HG03354 (cell line): Measurements from ENCODE around the gene ABLIM2.

Experiments used
- ATAC-seq: cut with Tn5 transposase; IDR thresholded peaks from one replicate; pipeline ENCODE4 v1.9.1; 2021; ENCODE audit warnings: mild to moderate bottlenecking; ENCODE audit not compliant: unreplicated experiment, poor library complexity, severe bottlenecking

Gene ABLIM2

GRCh38 chr4:8000247-8000646 is 158.4 kb downstream of the ABLIM2 start:
- no peak for ATAC-seq

DNA sequence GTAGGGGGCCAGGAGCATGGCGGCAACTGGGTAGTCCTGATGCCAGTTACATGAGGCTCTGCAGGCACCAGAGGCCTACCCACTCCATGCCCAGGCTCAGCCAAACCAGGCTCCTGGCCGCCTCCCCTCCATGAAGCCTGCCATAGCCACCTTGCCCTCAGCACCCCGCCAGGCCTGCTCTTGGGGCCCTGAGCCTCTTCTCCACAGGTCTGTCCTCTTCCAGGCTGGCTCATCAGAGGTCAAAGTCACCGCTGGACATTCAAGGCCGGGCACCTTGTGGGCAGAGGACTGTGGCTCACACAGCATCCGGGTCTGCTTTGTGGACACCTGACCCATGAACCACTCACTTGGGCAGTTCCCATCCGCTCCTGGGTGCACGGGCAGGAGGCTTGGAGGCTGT is 158.9 kb downstream of the ABLIM2 start:
- no peak for ATAC-seq

GRCh38 chr4:7999279-7999678 is 159.3 kb downstream of the ABLIM2 start:
- no peak for ATAC-seq

- no peak for ATAC-seq
Observed at GRCh38 chr4:7998447-7998846, 160.2 kb downstream of the ABLIM2 start.

GRCh38 chr4:7995866-7996265 is 162.7 kb downstream of the ABLIM2 start:
- ATAC-seq: no peak

DNA sequence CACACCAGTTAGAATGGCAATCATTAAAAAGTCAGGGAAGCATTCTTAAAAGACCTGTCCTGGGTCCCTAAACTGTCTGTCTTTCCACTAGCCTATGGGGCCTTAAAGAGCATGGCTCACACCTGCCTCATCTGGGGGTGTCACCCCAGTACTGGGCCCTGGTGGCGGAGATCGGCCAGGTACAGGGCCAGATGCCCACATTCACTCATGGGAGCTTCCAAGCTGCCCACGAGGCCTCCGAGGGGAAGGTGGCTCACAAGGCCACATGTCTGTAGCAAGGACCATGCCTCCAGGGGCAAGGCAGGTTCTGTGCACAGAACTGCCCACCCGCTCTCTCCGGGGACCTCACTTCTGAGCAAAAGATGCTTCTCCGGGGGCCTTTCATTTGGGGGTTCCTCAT is 163.5 kb downstream of the ABLIM2 start:
- ATAC-seq: no peak

DNA sequence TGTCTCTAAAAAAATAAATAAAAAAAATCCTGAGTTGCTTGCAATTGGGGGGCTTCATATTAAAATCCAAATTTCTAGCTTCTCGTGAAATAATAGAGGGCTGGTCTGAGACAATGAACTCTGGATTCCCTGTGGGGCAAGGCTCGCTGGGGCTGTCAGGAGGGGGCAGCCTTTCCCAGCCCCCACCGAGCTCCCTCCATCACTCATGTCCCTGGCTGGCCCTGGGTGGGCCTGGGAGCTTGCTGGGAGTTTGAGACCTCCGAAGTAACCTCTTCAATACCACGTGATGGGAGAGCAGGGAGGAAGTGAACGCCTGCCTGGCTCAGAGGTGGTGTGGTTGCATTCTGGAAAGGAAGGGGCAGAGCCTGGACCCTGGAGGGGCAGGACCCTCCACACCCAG is 164.9 kb downstream of the ABLIM2 start:
- ATAC-seq: no peak

DNA sequence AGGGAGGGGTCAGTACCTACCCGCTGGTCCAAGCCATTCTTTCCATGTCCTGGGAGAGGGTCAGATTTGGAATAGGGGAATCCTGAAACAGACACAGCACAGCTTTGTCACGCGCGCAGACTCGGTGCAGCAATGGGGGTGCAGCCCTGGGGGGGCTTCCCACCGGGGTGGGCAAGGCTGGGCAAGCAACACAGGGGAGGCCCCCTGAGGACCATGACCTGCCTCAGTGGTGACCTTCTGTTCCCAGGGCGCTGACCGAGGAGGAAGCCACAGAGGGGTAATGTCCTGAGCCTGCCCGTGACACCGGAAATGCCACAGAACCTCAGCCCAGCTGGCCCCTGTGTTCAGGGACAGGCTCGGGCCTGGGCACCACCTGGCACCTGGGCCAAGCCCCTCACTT is 165.8 kb downstream of the ABLIM2 start:
- ATAC-seq: no peak

DNA sequence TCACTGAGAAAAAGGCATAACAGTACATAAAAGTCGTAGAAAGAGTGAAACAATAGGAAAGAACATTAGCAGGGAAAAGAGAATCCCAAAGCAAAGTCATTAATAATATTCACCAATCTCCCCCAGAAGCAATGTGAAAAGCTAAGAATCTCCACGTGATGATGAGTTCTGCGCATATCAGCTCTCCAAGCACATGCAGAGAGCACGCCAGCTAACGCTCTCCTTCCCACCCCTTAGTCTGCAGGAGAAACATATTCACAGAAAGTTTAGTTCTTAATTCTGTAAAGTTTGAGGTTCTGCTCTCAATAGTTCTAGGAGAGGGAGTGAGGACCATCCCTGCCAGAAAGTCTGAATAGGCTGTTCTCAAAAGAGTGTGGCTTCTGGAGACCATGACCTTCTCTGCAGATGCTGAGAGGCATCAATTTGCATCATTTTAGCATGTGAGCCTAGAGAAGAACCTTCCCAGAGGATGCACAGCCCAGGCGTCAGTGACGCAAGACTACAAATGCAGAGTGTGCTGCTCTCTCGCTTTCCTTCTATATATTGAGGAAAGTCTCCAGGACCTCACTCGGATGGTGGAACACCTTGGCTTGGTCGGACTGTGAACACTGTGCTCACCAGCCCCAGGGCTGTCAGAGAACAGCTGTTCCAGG is 167.7 kb downstream of the ABLIM2 start:
- ATAC-seq: no peak

GRCh38 chr4:7989654-7990053 is 169.0 kb downstream of the ABLIM2 start:
- no peak for ATAC-seq

DNA sequence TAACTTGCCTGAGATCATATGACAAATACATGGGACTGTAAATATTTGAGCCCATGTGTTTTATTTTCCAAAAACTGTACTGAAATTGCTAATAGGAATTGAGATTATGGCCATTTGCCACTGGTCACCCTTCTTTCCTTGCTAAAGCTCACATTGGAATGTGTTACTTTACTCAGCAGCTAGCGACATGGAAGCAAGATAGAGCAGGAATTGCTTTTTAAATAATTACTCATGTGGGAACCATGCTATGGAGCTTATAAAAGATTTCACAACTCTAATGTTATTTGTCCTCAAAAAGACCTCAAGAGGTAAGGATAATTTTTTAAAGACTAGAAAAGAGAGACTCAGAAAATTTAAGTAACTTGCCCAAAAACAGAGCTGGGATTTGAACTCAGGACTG is 170.2 kb downstream of the ABLIM2 start:
- no peak for ATAC-seq

- ATAC-seq: peak; percentile 89
Observed at GRCh38 chr4:7987148-7987989, 171.2 kb downstream of the ABLIM2 start.

DNA sequence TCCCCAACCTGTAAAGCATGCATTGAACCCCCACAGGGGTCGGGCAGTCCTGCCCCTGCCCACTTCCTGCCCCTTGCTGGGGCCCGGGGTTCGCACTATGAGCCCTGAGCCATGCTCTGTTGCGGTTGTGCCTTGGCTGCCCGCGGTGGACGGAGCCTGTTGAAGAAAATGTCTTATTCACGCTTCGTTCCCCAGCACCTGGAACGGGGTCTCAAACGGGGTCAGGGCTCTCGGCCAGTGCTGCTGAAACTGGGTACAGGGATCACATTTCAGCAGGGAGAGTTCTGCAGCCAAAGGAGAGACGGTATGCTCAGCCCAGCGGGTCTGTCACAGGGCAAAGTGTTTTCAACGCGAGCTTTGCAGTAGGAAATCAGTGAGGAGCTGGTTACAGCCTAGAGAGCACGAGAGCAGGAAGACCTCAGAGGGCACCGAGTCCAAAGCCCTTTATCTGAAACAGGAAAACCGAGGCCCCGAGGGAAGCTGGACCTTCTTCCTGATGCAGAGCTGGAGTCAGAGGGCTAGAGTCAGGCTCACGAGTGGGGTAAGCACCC is 172.6 kb downstream of the ABLIM2 start:
- ATAC-seq: no peak

DNA sequence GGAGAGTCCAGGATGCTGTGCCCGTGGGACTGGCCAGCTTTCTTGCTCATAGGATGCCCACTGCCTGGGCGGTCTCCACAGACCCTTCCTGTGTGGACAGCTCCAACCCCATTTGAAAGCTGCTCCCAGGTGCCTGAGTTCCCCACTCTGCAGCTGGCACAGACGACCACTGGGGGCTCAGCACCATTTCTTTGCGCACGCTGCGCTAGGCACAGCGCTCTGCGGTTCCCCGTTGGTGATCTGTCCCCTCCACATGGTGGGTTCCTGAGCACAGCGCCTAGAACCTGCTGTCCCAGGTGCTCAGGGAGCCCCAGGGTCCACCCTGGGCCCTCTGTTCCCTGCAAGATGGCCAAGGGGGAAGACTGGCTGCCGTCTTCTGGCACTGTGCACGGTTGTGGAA is 173.5 kb downstream of the ABLIM2 start:
- no peak for ATAC-seq

- ATAC-seq: no peak
Observed at GRCh38 chr4:7984286-7984925, 174.2 kb downstream of the ABLIM2 start.

DNA sequence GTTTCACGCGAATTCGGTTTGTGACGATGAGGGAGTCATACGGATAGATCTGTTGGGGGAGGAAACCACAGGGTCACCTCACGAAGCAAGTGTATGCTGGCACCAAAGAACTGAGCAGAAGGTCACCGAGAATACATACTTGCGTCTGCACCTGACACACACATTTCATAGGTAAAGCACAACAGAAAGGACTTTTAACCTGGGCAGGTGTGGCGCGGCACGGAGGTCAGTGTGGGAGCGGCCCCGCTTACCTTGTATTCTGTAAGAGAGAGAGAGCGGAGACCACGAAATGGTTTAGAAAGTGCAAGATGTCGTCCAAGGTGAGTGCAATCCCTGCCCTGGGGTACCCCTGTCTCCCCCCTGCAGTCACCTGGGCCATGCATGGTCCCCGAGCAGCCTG is 175.3 kb downstream of the ABLIM2 start:
- no peak for ATAC-seq

DNA sequence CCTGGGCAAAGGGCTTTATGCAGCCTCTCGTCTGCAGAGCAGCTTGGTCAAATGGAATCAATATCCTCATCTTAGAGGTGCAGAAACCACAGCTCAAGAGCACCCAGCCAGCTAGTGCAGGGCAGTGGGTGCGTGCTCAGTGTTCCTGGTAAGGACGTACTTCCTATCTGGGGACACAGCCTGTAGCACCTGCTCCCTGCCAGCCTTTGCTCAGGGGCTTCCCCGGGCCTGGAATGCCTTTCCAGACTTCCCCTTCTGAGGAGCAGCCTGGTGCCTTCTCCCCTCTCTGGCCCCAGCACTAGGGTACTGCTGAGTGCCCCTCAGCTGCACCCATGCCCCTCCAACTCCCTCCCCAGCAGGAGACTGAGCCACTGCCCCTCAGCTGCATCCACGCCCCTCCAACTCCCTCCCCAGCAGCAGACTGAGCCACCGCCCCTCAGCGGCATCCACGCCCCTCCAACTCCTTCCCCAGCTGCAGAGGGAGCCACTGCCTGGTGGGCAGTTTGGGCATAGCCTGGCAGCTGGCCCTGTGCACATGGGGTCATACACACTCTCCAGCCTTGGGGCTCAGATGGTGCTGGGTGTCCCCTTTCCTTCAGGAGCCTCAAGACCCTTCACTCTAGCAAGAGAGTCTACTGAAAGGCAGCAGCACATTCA is 176.7 kb downstream of the ABLIM2 start:
- no peak for ATAC-seq

- ATAC-seq: no peak
Observed at GRCh38 chr4:7980036-7980435, 178.6 kb downstream of the ABLIM2 start.

DNA sequence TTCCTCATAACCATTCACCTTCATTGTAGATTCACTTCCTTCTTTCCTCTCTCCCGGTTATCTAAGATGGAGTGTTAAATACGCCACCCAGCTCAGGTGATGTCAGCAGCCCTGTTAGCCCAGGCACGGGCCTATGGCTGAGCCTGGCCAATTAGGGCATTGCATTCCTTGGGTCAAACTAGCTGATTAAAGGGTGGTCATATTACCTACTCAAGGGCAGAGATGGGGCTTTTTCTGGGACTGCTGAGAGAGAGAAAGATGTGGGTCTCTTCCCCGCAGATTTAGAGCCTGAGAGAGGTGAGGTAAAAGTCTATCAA is 179.0 kb downstream of the ABLIM2 start:
- ATAC-seq: no peak

DNA sequence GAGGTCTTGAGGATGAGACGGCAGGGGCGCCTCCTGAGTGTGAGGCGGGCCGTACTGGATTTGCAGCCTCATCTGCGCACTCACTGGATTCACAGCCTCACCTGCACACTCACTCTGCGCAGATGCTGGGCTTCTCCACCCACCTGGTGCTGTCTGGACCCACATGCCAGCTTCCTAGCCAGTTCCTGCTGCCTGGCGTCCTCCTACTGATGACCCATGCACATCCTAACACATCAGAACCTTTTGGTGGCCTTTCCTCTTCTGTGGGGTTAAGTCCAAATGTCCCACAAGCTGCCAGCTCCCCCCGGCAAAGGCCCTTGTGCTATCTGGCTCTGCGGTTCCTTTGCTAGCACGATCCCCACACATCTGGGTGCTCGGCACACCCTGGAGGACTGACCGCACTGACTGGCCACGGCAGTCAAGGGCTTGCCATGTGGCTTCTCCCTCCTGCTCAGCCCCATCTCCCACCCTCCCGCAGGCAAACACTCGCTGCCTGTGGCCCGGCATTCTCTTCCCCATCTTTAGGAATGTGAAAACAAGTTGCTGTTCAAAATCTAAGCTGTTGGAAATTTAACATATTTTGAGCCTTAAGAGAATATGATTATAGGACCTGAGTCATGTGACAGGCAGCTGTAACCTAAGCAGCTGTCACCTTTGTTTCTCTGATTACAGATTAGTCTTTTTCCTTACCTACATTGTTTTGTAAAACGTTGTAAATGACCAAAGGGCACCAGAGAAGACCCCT is 179.5 kb downstream of the ABLIM2 start:
- ATAC-seq: no peak
